ENCODE data around the gene ITCH.
"Not testable (repeated sequence)": the region's sequence is repeated elsewhere in the genome, so short reads cannot be mapped to it uniquely, and the experiment has no call there.

Gene ITCH

GRCh38 chr20:34385464-34385863 is 22.4 kb downstream of the ITCH start:
- H3K27ac Mint-ChIP-seq, result peak overlapping the region; percentile 37
- no peak overlapping the region for H3K4me3 Mint-ChIP-seq
- peaks cover 19% of the 10 kb centered on the region for H3K36me3 Mint-ChIP-seq
- H3K27me3 Mint-ChIP-seq, result no peaks in the 10 kb centered on the region
- H3K4me1 Mint-ChIP-seq, result peaks cover 37% of the 10 kb centered on the region
- ATAC-seq, result no peak
- no peaks in the 10 kb centered on the region for H3K9me3 Mint-ChIP-seq

- Mint-ChIP-seq H3K27me3 (no peaks in the 10 kb centered on the region), H3K9me3 (no peaks in the 10 kb centered on the region), H3K27ac (peak overlapping the region; percentile 33), H3K4me1 (peaks cover 38% of the 10 kb centered on the region), H3K36me3 (peaks cover 24% of the 10 kb centered on the region), H3K4me3 (no peak overlapping the region)
- ATAC-seq, result no peak
Observed at GRCh38 chr20:34388000-34388399, 24.9 kb downstream of the ITCH start.

GRCh38 chr20:34388678-34389077 is 25.6 kb downstream of the ITCH start:
- Mint-ChIP-seq H3K4me3 (no peak overlapping the region), H3K9me3 (no peaks in the 10 kb centered on the region), H3K27ac (peak overlapping the region; percentile 33), H3K4me1 (peaks cover 43% of the 10 kb centered on the region), H3K36me3 (peaks cover 31% of the 10 kb centered on the region), H3K27me3 (no peaks in the 10 kb centered on the region)
- no peak for ATAC-seq

- no peak for ATAC-seq
- H3K4me1 Mint-ChIP-seq, result peaks cover 43% of the 10 kb centered on the region
- peak overlapping the region; percentile 42 for H3K27ac Mint-ChIP-seq
Observed at GRCh38 chr20:34389206-34389953, 26.3 kb downstream of the ITCH start.

GRCh38 chr20:34389954-34390555 is 27.0 kb downstream of the ITCH start:
- Mint-ChIP-seq H3K9me3 (no peaks in the 10 kb centered on the region), H3K27ac (peak overlapping the region; percentile 42), H3K4me1 (peaks cover 43% of the 10 kb centered on the region), H3K4me3 (no peak overlapping the region), H3K27me3 (no peaks in the 10 kb centered on the region), H3K36me3 (peaks cover 41% of the 10 kb centered on the region)
- no peak for ATAC-seq

More at GRCh38 chr20:34389206-34389953, 26.3 kb downstream of the ITCH start:
- no peaks in the 10 kb centered on the region for H3K27me3 Mint-ChIP-seq
- H3K36me3 Mint-ChIP-seq, result peaks cover 35% of the 10 kb centered on the region
- H3K4me3 Mint-ChIP-seq, result no peak overlapping the region
- no peaks in the 10 kb centered on the region for H3K9me3 Mint-ChIP-seq

- H3K27me3 Mint-ChIP-seq, result no peaks in the 10 kb centered on the region
- peaks cover 13% of the 10 kb centered on the region for H3K4me1 Mint-ChIP-seq
- no peak for ATAC-seq
- H3K36me3 Mint-ChIP-seq, result peaks cover 48% of the 10 kb centered on the region
- no peaks in the 10 kb centered on the region for H3K9me3 Mint-ChIP-seq
- no peak overlapping the region for H3K4me3 Mint-ChIP-seq
- H3K27ac Mint-ChIP-seq, result no peak overlapping the region
Observed at GRCh38 chr20:34396408-34396807, 33.3 kb downstream of the ITCH start.

GRCh38 chr20:34397096-34397495 is 34.0 kb downstream of the ITCH start:
- Mint-ChIP-seq H3K4me3 (no peak overlapping the region), H3K27me3 (no peaks in the 10 kb centered on the region), H3K9me3 (no peaks in the 10 kb centered on the region), H3K36me3 (peaks cover 50% of the 10 kb centered on the region), H3K4me1 (peaks cover 18% of the 10 kb centered on the region), H3K27ac (no peak overlapping the region)
- no peak for ATAC-seq

- not testable (repeated sequence) for H3K4me3 Mint-ChIP-seq, H3K9me3 Mint-ChIP-seq, H3K27me3 Mint-ChIP-seq, ATAC-seq
- peak overlapping the region; percentile 74 for H3K27ac Mint-ChIP-seq
- H3K4me1 Mint-ChIP-seq, result peaks cover 30% of the 10 kb centered on the region
- peaks cover 24% of the 10 kb centered on the region for H3K36me3 Mint-ChIP-seq
Observed at GRCh38 chr20:34400776-34401175, 37.7 kb downstream of the ITCH start.

GRCh38 chr20:34401741-34402455 is 38.8 kb downstream of the ITCH start:
- Mint-ChIP-seq H3K27ac (peak overlapping the region; percentile 74), H3K9me3 (no peaks in the 10 kb centered on the region), H3K36me3 (peaks cover 17% of the 10 kb centered on the region), H3K4me3 (no peak overlapping the region), H3K4me1 (peaks cover 36% of the 10 kb centered on the region), H3K27me3 (no peaks in the 10 kb centered on the region)
- no peak for ATAC-seq

- Mint-ChIP-seq H3K27ac (peak overlapping the region; percentile 74), H3K36me3 (peaks cover 19% of the 10 kb centered on the region), H3K27me3 (no peaks in the 10 kb centered on the region), H3K4me3 (no peak overlapping the region), H3K4me1 (peaks cover 38% of the 10 kb centered on the region), H3K9me3 (no peaks in the 10 kb centered on the region)
- no peak for ATAC-seq
Observed at GRCh38 chr20:34402461-34402860, 39.4 kb downstream of the ITCH start.

- Mint-ChIP-seq H3K4me1 (peaks cover 42% of the 10 kb centered on the region), H3K36me3 (peaks cover 26% of the 10 kb centered on the region), H3K9me3 (no peaks in the 10 kb centered on the region), H3K4me3 (no peak overlapping the region), H3K27me3 (no peaks in the 10 kb centered on the region), H3K27ac (peak overlapping the region; percentile 12)
- no peak for ATAC-seq
Observed at GRCh38 chr20:34403063-34403827, 40.2 kb downstream of the ITCH start.

- Mint-ChIP-seq H3K27ac (peak overlapping the region; percentile 12), H3K36me3 (peaks cover 33% of the 10 kb centered on the region), H3K4me3 (peak overlapping the region; percentile 45), H3K4me1 (peaks cover 42% of the 10 kb centered on the region), H3K27me3 (no peaks in the 10 kb centered on the region), H3K9me3 (no peaks in the 10 kb centered on the region)
- peak; percentile 86 for ATAC-seq
Observed at GRCh38 chr20:34403908-34404307, 40.8 kb downstream of the ITCH start.

GRCh38 chr20:34404803-34405202 is 41.7 kb downstream of the ITCH start:
- Mint-ChIP-seq H3K36me3 (peaks cover 42% of the 10 kb centered on the region), H3K27ac (peak overlapping the region; percentile 22), H3K27me3 (no peaks in the 10 kb centered on the region), H3K4me1 (peaks cover 43% of the 10 kb centered on the region), H3K4me3 (no peak overlapping the region), H3K9me3 (no peaks in the 10 kb centered on the region)
- no peak for ATAC-seq

GRCh38 chr20:34405247-34405651 is 42.2 kb downstream of the ITCH start:
- not testable (repeated sequence) for H3K4me3 Mint-ChIP-seq, H3K9me3 Mint-ChIP-seq, H3K27me3 Mint-ChIP-seq
- Mint-ChIP-seq H3K27ac (peak overlapping the region; percentile 22), H3K4me1 (peaks cover 46% of the 10 kb centered on the region), H3K36me3 (peaks cover 43% of the 10 kb centered on the region)
- ATAC-seq, result peak; percentile 62

GRCh38 chr20:34405942-34406341 is 42.9 kb downstream of the ITCH start:
- Mint-ChIP-seq H3K36me3 (peaks cover 37% of the 10 kb centered on the region), H3K4me1 (peaks cover 45% of the 10 kb centered on the region)
- not testable (repeated sequence) for H3K9me3 Mint-ChIP-seq, H3K4me3 Mint-ChIP-seq, H3K27me3 Mint-ChIP-seq, H3K27ac Mint-ChIP-seq, ATAC-seq
